GM21360 (cell line): ENCODE results near the gene IQCH.
A peak's percentile ranks its signal among the peaks of the same experiment; 100 is the strongest.
"Not testable (repeated sequence)": the region's sequence is repeated elsewhere in the genome, so short reads cannot be mapped to it uniquely, and the experiment has no call there.

Experiments used
- ATAC-seq: cut with Tn5 transposase; IDR thresholded peaks from one replicate; pipeline ENCODE4 v1.9.1; 2021; ENCODE audit warnings: mild to moderate bottlenecking, moderate library complexity; ENCODE audit not compliant: unreplicated experiment

IQCH gene

DNA sequence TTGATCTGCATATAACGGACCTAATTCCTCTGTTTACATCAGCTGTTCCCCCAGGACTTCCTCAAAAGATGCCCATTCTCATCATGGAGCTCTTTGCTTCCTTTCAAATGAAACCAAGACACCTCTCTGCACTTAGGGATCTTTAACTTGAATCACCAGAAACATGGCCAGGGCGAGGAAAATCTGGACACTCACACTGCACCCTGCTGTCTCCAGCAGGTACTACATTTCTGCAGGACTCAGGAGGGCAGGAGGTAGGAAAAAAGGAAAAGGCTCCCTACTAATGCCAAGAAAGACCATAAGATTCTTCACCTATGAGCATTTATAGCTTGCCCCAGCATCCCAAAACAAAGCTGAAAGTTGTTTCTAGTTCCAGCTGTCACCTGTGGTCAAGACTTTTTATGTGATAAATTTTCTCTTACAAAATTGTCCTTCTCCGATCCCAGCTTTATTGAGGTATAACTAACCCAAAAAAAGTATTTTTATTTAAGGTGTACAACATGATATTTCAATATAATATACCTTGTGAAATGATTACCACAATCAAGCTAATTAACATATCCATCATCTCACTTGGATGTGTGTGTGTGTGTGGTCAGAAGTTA is 179.0 kb downstream of the IQCH start:
- no peak for ATAC-seq

DNA sequence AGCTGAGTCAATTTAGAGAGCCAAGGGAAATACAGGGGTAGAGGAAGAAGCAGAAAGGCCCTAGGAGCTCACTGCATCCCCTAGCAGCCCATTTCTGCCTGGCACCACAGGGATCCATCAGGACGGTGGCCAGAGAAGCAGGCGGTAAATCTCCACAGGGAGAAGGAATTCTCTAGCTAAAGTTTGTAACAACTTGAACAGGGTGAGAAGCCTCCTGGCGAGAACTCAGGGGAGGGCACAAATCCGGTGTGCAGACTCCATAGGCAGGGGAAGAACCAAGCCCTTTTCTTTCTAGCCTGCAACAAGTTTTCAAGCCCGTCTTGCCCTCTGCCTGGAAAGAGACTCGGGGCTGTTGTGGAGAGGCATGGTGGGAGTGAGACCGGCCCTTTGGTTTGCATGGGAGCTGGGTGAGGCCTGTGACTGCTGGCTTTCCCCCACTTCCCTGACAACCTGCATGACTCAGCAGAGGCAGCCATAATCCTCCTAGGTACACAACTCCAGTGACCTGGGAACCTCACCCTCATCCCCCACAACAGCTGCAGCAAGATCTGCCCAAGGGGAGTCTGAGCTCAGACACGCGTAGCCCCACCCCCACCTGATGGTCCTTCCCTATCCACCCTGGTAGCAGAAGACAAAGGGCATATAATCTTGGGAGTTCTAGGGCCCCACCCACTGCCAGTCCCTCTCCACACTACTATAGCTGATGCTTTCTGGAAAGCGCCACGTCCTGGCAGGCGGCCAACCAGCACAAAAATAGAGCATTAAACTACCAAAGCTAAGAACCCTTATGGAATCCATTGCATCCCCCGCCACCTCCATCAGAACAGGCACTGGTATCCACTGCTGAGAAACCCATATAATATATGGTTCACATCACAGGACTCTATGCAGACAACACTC is 182.0 kb downstream of the IQCH start:
- ATAC-seq = not testable (repeated sequence)

GRCh38 chr15:67444100-67444499 is 189.5 kb downstream of the IQCH start:
- no peak for ATAC-seq

GRCh38 chr15:67446449-67446848 is 191.9 kb downstream of the IQCH start:
- ATAC-seq = no peak

DNA sequence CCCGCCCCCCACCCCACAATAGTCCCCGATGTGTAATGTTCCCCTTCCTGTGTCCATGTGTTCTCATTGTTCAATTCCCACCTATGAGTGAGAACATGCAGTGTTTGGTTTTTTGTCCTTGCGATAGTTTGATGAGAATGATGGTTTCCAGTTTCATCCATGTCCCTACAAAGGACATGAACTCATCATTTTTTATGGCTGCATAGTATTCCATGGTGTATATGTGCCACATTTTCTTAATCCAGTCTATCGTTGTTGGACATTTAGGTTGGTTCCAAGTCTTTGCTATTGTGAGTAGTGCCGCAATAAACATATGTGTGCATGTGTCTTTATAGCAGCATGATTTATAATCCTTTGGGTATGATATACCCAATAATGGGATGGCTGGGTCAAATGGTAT is 193.8 kb downstream of the IQCH start:
- not testable (repeated sequence) for ATAC-seq

- not testable (repeated sequence) for ATAC-seq
Observed at GRCh38 chr15:67453703-67454102, 199.1 kb downstream of the IQCH start.

GRCh38 chr15:67456677-67457529 is 202.3 kb downstream of the IQCH start:
- ATAC-seq = peak; percentile 57

- ATAC-seq = no peak
Observed at GRCh38 chr15:67458331-67459029, 203.9 kb downstream of the IQCH start.

GRCh38 chr15:67460521-67460920 is 205.9 kb downstream of the IQCH start:
- ATAC-seq = no peak

DNA sequence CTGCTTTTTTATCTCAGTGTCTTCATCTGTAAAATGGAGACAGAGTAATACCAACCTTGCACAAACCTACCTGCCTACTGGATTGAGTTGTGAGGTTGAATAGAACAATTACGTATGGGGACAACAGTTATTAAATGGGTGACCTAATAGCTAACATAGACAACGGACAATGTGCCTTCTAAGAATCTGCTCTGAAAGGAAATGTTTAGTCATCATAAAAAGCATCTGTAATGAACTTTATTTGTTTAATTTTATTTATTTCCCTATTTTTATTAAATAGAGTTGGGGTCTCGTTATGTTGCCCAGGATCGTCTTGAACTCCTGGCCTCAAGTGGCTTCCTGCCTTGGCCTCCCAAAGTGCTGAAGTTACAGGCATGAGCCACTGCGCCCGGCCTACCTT is 207.1 kb downstream of the IQCH start:
- no peak for ATAC-seq

GRCh38 chr15:67462875-67463274 is 208.3 kb downstream of the IQCH start:
- ATAC-seq = no peak

DNA sequence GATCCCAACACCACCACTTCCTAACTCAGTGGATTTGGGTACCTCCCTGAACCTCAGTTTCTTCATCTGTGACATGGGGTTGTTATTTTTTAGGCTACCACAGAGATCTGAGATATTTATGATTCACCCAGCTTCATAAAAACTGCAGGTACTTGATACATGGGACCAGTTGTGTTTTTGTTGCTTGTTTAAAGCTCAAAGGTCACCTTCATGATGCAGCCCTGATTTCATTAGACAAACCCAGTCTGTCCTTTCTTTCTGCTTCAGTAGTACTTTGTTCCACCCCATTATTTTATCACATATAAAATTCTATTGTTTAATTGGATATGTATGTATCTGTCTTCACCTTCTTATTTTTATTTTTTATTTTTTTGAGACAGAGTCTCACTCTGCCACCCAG is 208.9 kb downstream of the IQCH start:
- ATAC-seq = no peak

DNA sequence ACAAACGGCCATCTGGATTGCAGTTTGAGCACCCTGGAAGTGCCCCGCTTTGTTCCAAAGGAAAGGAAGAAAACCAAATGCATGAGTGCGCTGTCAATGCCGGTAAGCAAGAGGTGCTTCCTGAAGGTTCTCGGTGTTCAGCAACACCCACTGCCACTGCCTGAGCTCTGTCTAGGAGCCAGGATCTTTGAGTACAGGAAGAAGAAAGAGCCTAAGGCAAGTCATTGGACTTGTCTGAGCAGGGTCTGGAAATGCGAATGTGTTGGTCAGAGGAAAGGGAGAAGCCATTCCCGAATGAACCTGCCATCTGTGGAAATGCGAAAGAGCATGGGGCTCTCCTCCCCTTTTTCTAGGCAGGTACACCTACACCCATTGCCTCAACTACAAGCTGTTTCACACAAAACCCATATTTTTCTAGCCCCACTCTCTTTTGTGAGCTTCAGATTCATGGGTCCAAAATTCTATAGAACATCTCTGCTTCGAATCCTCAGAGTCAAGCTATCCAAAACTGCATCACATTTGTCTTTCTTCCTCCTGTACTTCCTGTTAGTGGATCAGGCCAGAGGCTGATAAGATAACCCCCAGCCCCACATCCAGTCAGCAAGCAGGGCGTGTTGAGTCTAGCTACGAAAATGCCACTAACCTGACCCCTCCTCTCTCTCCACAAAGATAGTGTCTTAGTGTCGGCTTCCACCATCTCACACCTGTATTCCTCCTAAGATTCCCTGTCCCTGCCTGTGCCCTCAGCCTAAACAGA is 210.8 kb downstream of the IQCH start:
- ATAC-seq = no peak

GRCh38 chr15:67468416-67468815 is 213.8 kb downstream of the IQCH start:
- ATAC-seq = no peak

DNA sequence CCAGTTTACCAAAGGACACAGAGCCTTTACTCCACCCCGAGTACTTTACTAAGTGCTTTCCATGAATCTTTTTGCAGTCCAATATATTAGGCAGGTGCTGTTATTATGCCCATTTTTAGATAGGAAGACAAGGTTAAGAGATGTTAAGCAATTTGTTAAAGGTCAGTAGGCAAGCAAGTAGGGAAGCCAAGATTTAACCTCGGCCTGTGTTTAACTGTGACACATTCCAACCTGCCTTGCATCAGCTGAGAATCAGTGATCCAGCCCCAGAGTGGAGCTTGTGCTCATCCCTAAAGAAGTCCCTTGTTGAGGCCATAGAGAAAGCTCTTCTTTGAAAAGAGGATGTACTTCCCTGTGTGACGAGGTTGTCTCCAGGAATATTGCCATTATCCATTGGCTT is 215.1 kb downstream of the IQCH start:
- ATAC-seq = no peak

GRCh38 chr15:67472957-67473356 is 218.4 kb downstream of the IQCH start:
- ATAC-seq = no peak

DNA sequence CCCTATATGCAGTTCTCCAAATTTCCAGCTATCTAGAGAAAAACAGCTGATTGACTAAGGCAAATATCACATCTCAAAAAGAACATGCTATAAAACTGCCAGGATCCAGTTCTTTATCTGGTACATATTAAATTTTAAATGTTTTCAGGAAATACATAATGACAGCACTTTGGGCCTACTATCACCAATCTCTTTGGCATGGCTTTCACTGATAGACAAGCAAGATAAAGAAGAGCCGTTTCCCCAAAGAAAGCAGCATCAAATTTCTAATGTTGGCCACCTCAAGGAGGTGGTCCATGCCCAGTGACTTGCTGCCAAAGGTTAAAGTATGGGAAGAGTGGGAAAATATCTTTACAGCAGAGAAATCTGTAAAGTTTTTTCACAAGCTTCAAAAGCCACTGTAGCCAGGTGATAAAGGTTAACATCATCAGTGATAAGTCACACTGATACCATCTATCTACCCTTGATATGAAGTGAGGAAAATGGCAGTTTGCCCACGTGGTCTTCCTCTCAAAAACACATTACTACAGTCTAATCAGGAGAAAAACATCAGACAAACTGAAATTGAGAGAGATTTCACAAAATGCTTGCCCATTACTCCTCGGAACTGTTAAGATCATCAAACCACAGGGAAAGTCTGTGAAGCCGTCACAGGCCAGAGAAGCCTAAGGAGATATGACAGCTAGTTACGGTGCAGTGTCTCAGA is 220.0 kb downstream of the IQCH start:
- ATAC-seq = no peak

- no peak for ATAC-seq
Observed at GRCh38 chr15:67479781-67480505, 225.4 kb downstream of the IQCH start.

DNA sequence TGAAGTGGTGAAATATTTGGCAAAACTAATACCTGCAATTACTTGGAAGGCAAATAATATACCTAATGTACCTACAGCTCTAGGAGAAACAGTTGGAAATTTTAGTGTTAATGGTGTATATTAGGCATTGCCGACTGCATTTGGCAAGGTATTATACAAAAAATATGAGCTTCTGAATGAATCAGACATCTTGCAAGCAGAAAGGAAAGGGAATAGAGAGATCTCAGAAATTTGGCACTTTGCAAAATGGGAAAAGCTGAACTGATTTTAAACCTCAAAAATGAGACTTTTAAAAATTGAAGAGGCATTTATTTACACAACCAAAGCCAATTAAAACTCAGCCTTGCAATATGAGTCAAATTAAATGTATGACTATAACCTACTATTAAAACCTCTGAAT is 226.2 kb downstream of the IQCH start:
- ATAC-seq = no peak
